ENCODE data around the gene DGKI.

DNA sequence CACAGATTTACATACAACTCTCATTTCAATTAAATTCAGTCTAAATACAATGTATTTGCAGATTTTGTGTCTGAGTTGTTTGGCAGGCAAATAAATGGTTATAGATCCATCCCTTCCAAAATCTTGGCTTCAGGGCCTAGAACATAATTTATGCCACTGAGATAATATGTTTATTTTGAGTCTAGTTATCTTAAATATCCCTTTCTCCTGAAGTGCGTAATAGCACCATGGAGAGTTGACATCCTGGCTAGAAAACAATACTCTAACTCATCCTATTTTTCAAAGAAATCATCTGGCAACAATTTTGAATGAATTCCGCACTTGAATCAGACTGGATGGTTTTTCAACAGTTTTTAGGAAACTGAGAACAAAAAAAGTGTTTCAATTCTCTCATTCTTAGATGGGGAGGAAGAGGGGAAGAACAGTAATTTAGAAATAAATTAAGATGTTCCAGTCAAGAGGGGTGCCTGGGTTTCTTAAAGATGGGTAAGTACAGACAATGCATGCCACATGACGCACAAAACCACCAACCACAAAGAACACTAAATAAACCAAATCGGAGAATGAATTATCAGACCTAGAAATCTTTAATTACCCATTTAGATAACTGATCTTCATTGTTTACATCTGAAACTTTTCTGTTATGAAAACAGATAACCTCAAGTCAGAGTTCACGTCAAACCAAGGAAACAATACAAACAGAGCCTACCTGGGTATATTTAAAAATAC, 274.6 kb downstream of the DGKI start:
- TF ChIP-seq, protein P1, sequence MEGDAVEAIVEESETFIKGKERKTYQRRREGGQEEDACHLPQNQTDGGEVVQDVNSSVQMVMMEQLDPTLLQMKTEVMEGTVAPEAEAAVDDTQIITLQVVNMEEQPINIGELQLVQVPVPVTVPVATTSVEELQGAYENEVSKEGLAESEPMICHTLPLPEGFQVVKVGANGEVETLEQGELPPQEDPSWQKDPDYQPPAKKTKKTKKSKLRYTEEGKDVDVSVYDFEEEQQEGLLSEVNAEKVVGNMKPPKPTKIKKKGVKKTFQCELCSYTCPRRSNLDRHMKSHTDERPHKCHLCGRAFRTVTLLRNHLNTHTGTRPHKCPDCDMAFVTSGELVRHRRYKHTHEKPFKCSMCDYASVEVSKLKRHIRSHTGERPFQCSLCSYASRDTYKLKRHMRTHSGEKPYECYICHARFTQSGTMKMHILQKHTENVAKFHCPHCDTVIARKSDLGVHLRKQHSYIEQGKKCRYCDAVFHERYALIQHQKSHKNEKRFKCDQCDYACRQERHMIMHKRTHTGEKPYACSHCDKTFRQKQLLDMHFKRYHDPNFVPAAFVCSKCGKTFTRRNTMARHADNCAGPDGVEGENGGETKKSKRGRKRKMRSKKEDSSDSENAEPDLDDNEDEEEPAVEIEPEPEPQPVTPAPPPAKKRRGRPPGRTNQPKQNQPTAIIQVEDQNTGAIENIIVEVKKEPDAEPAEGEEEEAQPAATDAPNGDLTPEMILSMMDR (IDR thresholded peaks at IDR 0.05), result no peak
- TF ChIP-seq TCF7 (CRISPR knock-in tag; IDR thresholded peaks at IDR 0.05; ENCODE audit: low read depth) (no peak), RELA (CRISPR knock-in tag; IDR thresholded peaks at IDR 0.05; ENCODE audit: borderline replicate concordance) (no peak)
